Gastrocnemius medialis (tissue), 4 donors: Measurements from ENCODE around the gene CAPS2. TPM values are rescaled to one million over a fixed set of nuclear protein-coding genes. Genes with fewer than 3 reads are reported as not detected.

Experiments
- ATAC-seq, 2 donors: fragments of 150-250 bp; one replicate each; pipeline ENCODE4 v1.9.1; 2016
- DNase-seq, 2 donors: peaks; one replicate each; pipeline ENCODE4 v3.0.0-alpha.2; 2019
- H3K27ac ChIP-seq, 4 donors: fragments of 200-600 bp; sonication (generic); 1 replicate in 1 of 4; 2 replicates in 3 of 4; pipeline ENCODE4 v1.5.1; 2016 to 2018; ENCODE audit warnings: mild to moderate bottlenecking in 2 of 4, moderate library complexity in 1 of 4
- H3K27me3 ChIP-seq, 3 donors: fragments of 200-600 bp; sonication (generic) in 2 of 3; 1 replicate in 1 of 3; 2 replicates in 2 of 3; pipeline versions ENCODE4 v1.5.1 to v1.6.0; 2016 to 2019; ENCODE audit warnings: mild to moderate bottlenecking in 1 of 3, moderate library complexity in 1 of 3
- H3K36me3 ChIP-seq, 2 donors: fragments of 200-600 bp; sonication (generic) in 1 of 2; one replicate each; pipeline ENCODE4 v1.5.1; 2017 to 2018
- H3K4me1 ChIP-seq, 2 donors: fragments of 200-600 bp; sonication (generic) in 1 of 2; one replicate each; pipeline ENCODE4 v1.5.1; 2016 to 2017; ENCODE audit warnings: mild to moderate bottlenecking in 2 of 2
- H3K4me3 ChIP-seq, 4 donors: fragments of 200-600 bp; sonication (generic) in 3 of 4; 1 replicate in 1 of 4; 2 replicates in 3 of 4; pipeline ENCODE4 v1.5.1; 2016 to 2019; ENCODE audit warnings: mild to moderate bottlenecking in 2 of 4
- H3K9me3 ChIP-seq, 3 donors: fragments of 200-600 bp; sonication (generic) in 2 of 3; 1 replicate in 1 of 3; 2 replicates in 2 of 3; pipeline ENCODE4 v1.5.1; 2016 to 2019
- CTCF ChIP-seq, 5 experiments: fragments of 450-650 bp in 3 of 5; fragments of 200-600 bp in 2 of 5; sonication (generic) in 2 of 5; IDR thresholded peaks in 4 of 5; conservative IDR thresholded peaks in 1 of 5; 1 replicate in 4 of 5; 2 replicates in 1 of 5; pipeline ENCODE4 v1.5.1; 2016 to 2019; ENCODE audit warnings: antibody characterized with exemption in 5 of 5, mild to moderate bottlenecking in 3 of 5, moderate library complexity in 3 of 5
- POLR2A ChIP-seq, 2 donors: fragments of 450-650 bp; IDR thresholded peaks; one replicate each; pipeline ENCODE4 v1.6.1; 2017; ENCODE audit warnings: antibody characterized with exemption in 2 of 2, mild to moderate bottlenecking in 2 of 2, moderate library complexity in 2 of 2
- in situ Hi-C, 4 donors: fragments of 200-750 bp; cut with MboI; loops; one replicate each; pipeline versions ENCODE4 v1.15.0 to v1.8.0; 2017; ENCODE audit warnings: low sequenced_read_pairs in 4 of 4
- intact Hi-C: fragments of 100-400 bp; cut with DNase I; formaldehyde crosslinking; loops from one replicate; pipeline ENCODE4 v1.15.1; 2023; ENCODE audit warnings: low total_unique reads
- total RNA-seq, 4 donors: library from RNA; depleted of rRNA; stranded (reverse); fragments of >200 nt; gene quantifications; one replicate each; pipeline versions ENCODE4 v1.1.0 to v1.2.3, GENCODE V29; 2016

The CAPS2 gene
- total RNA-seq, 4 donors from 2014 or later: 3.0 to 21.7 (median 13.6) TPM

GRCh38 chr12:75275702-75276101 is 54.4 kb downstream of the CAPS2 start:
- Histone ChIP-seq H3K36me3 (no peaks in the 10 kb centered on the region), H3K4me3 (no peak overlapping the region), H3K9me3 (no peaks in the 10 kb centered on the region), H3K27me3 (no peaks in the 10 kb centered on the region), H3K4me1 (no peaks in the 10 kb centered on the region), H3K27ac (no peak overlapping the region)
- TF ChIP-seq POLR2A (IDR thresholded peaks at IDR 0.05): no peak
- TF ChIP-seq CTCF (IDR thresholded peaks at IDR 0.05 in 4 of 5, conservative IDR thresholded peaks at IDR 0.05 in 1 of 5): no peak
- intact Hi-C loops: no loop called here
- DNase-seq: no peak
- no peak for ATAC-seq
- in situ Hi-C loops: no loop called here

DNA sequence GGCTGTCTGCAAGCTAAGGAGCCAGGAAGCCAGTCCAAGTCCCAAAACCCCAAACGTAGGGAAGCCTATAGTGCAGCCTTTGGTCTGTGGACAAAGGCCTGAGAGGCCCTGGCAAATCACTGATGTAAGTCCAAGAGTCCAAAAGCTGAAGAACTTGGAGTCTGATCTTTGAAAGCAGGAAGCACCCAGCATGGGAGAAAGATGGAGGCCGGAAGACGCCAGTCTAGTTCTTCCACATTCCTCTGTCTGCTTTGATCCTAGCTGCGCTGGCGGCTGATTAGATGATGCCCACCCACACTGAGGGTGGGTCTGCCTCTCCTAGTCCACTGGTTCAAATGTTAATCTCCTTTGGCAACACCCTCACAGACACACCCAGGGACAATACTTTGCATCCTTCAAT is 58.5 kb downstream of the CAPS2 start:
- H3K4me1 ChIP-seq: no peaks in the 10 kb centered on the region
- intact Hi-C loops (no loop called here), in situ Hi-C loops (no loop called here)
- no peaks in the 10 kb centered on the region for H3K36me3 ChIP-seq
- no peaks in the 10 kb centered on the region for H3K9me3 ChIP-seq
- no peak for ATAC-seq
- TF ChIP-seq CTCF (IDR thresholded peaks at IDR 0.05 in 4 of 5, conservative IDR thresholded peaks at IDR 0.05 in 1 of 5) (no peak), POLR2A (IDR thresholded peaks at IDR 0.05) (no peak)
- H3K27me3 ChIP-seq: no peaks in the 10 kb centered on the region
- no peak overlapping the region for H3K27ac ChIP-seq
- no peak overlapping the region for H3K4me3 ChIP-seq
- no peak for DNase-seq

DNA sequence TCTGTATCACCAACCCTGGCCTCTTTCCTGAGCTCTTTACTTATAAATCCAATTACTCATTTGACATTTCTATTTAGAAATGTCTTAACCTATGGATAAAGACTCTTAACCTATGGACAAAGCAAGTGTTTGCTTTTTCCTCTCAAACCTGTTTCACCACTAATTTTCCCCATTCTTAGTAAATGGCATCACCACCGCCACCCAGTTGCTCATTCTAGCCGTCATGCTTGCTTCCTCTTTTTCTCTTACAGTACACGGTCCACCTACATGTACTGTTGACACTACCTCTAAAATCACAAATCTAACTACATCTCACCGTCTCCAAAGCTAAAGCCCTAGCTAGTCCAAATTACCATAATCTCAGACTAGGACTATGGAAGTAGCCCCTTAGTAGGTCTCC is 60.0 kb downstream of the CAPS2 start:
- Histone ChIP-seq H3K27ac (no peak overlapping the region), H3K27me3 (no peaks in the 10 kb centered on the region), H3K4me1 (no peaks in the 10 kb centered on the region), H3K4me3 (no peak overlapping the region), H3K36me3 (no peaks in the 10 kb centered on the region), H3K9me3 (peaks cover 0 to 4% (median 0%) of the 10 kb centered on the region in 3 donors)
- no peak for TF ChIP-seq CTCF (IDR thresholded peaks at IDR 0.05 in 4 of 5, conservative IDR thresholded peaks at IDR 0.05 in 1 of 5)
- TF ChIP-seq POLR2A (IDR thresholded peaks at IDR 0.05): no peak
- DNase-seq (no peak), ATAC-seq (no peak)
- intact Hi-C loops: no loop called here
- in situ Hi-C loops: no loop called here

- intact Hi-C loops: no loop called here
- ATAC-seq (no peak), DNase-seq (no peak)
- Histone ChIP-seq H3K4me3 (no peak overlapping the region), H3K36me3 (no peaks in the 10 kb centered on the region), H3K27ac (no peak overlapping the region), H3K27me3 (no peaks in the 10 kb centered on the region), H3K9me3 (peaks cover 0 to 4% (median 0%) of the 10 kb centered on the region in 3 donors), H3K4me1 (no peaks in the 10 kb centered on the region)
- TF ChIP-seq POLR2A (IDR thresholded peaks at IDR 0.05) (no peak), CTCF (IDR thresholded peaks at IDR 0.05 in 4 of 5, conservative IDR thresholded peaks at IDR 0.05 in 1 of 5) (no peak)
- in situ Hi-C loops: no loop called here
These were observed 60.9 kb downstream of the CAPS2 start for GRCh38 chr12:75269209-75269608.

- in situ Hi-C loops (no loop called here), intact Hi-C loops (no loop called here)
- DNase-seq (no peak), ATAC-seq (no peak)
- Histone ChIP-seq H3K27ac (no peak overlapping the region), H3K4me3 (no peak overlapping the region), H3K27me3 (no peaks in the 10 kb centered on the region), H3K4me1 (no peaks in the 10 kb centered on the region), H3K9me3 (peaks cover 0 to under 1% (median 0%) of the 10 kb centered on the region in 3 donors), H3K36me3 (no peaks in the 10 kb centered on the region)
- no peak for TF ChIP-seq CTCF (IDR thresholded peaks at IDR 0.05 in 4 of 5, conservative IDR thresholded peaks at IDR 0.05 in 1 of 5)
- TF ChIP-seq POLR2A (IDR thresholded peaks at IDR 0.05): no peak
These were observed 69.8 kb downstream of the CAPS2 start for GRCh38 chr12:75260316-75260715.
